ENCODE data around the gene TRPV4.

The TRPV4 gene

DNA sequence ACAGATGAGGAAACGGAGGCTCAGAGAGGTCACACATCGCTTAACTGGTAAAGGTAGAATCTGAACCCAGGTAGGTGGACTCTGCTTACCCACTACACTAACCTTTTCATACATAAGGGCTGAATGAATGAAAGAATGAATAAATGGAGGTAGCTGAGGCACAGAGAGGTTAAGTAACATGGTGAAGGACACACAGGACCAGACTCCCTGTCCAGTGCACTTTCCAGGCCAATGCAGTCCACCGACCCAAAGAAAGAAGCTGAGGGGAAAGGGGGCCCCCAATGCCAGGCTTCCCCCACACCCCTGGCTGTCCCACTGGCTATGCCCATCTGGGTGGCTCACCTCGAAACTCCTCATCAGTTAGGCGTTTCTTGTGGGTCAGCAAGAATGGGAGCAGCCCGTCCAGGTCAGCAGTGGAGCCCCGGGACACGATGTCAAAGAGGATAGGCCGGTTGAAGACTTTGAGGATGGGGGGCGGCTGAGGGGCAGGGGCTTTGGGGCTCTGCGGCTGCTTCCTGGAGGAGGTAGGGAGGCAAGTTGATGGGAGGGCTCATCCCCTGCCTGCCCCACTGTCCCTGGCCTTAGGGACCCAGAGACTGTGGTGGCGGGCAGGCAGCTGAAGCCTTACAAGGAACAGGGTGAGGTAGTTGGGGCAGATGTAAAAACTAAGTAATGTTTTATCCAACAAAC lies 25.1 kb downstream of the TRPV4 start:
- no peak for DNase-seq (ENCODE audit: low read depth)

DNA sequence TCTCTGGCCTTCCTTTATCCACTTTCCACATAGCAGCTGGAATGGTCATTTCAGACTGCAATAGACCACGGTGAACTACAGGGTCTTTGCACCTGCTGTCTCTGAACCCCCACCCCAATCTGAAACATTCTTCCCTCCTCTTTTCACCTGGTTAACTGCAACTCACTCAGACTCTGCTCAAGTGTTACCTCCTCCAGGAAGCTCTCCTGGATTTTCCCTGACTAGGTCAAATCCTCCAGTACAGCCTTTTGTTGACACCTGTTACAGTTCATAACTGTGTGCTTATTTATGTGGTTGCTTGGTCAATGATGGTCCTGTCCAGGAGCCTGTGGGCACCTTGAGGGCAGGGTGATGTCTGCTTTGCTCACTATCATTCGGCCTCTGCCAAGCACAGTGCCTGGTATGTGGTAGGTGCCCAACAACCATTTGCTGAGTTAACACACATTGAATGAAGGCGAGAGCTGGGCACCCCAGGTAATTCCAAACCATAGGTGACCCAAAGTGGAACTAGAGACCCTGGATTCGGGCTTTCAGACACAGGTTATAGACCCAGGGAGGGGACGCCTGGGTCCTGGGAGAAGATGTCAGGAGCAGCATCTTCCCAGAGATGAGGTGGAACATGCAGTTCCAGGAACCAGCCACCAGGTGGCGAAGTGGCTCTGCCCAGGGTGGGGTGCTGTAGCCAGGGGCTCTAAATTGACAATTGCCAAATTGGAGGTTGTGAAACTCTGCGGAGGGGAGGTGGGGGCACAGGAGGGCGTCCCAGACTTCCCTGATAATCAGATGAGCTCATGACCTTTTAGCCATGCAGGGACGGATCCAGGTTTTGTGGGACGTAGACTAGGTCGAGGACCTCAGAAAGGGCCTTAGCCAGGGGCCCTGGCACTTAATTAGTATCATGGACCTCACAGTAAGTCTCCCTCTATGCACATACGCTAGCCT lies 28.1 kb downstream of the TRPV4 start:
- DNase-seq (ENCODE audit: low read depth), result no peak

DNA sequence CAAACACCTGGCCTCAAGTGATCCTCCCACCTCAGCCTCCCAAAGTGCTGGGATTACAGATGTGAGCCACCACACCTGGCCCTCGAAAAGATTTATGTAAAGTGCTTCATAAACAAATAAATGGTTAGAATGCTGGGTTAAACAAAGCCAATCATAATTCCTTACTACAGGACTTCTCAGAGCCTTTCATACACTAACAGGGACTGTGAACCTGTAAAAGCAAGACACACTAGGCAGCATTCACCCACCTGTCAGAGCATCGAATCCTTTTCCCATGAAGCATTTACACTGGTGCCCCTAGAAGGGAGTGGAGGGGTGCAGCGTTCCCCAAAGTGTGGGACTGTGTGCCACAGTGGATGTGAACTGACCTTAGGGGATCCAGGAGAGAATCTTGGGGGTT lies 29.5 kb downstream of the TRPV4 start:
- DNase-seq (ENCODE audit: low read depth), result no peak

DNA sequence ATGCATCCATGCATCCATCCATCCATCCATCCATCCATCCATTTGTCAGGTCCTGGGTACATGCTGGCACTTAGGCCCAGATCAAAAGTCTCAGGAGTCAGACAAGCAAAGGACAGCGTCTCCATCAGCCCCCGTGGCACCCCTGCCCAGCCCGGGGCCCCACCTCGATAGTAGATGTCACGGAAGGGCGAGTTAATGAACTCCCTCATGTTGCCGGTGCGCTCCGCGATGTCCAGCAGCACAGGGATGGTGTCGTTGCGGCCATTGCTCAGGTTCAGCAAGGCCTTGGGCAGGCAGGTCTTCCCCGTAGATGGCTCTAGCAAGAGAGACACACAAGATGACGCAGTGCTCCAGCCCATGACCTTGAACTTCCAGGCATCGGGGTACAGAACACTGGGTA lies 30.4 kb downstream of the TRPV4 start:
- no peak for DNase-seq (ENCODE audit: low read depth)

DNA sequence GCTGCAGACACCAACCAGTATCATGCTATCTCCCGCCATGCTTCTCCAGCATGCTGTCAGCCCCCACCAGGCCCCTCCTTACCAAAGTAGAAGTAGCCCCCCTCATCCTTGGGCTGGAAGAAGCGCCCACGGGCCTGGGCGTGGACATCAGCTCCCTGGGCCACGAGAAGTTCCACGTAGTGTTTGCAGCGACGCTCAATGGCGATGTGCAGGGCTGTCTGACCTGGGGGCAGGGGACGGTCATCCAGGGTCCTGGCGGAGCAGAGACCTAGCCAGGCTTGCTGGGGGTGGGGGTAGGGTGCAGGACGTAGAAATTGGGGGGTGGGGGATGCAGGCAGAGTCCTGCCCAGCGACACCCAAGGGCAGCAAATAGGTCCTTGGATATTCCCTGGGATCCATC lies 32.7 kb downstream of the TRPV4 start:
- no peak for DNase-seq (ENCODE audit: low read depth)

DNA sequence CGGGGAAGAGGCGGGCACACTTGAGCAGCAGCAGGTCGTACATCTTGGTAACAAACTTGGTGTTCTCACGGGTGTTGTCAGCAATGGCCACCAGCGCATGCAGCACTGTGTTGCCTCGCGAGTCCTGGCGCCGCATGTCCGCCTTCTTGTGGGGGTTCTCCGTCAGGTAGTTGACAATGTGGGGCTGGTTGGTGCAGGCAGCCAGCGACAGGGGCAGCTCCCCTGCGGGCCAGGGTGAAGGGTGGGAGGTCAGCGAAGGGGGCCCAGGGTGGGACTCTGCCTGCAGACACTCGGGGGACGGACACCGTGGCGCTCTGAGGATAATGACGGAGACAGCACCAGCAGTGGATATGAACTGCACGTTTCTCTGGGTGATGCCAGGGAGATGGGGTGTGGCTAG lies 34.5 kb downstream of the TRPV4 start:
- DNase-seq (ENCODE audit: low read depth), result no peak

DNA sequence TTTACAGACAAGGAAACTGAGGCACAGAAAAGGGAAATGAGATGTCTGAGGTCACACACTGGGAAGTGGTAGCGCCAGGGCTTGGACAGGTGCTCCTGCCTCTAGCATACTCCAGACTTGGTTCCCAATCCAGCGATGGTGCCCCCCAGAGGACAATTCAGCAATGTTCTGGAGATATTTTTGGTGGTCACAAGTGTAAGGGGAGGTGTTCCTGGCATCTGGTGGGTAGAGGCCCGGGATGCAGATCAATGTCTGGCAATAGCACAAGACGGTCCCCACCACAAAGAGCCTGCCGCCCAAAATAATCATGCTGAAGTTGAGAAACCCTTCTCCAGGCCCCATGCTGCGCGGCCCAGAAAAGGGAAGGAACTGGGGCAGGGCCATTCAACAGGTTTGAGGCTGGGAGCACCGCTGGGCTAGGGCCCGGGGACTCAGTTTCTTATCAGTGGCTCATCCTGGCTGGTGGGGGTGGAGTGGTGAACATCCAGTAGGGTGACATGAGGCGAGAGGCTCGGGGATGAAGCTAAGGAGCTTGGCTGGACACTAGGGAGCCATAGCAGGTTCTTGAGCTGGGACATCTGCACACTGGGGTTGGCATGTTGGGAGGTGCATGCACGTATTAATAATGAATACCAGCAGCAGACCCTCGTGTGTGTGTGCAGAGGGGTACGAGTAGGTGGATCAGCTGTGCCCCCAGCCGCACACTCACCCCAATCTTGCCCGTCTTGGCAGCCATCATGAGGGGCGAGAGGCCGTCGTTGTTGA lies 35.1 kb downstream of the TRPV4 start:
- DNase-seq (ENCODE audit: low read depth), result no peak

DNA sequence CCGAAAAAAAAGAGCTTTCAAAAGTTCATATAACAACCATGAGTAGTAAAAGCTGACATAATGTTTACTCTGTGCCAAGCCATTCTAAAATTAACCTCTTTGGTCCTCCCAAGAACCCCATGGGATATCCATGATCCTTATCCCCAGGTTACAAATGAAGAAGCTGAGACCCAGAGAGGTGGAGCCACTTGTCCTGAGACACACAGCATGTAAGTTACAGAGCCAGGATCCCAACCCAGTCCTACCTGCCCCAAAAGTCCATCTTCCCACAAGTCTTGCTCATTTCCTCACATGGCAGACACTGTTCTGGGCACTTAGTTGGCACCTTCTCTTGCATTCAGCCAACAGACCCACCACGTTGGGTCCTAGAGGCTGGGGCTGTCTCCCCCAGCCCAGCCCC lies 37.1 kb downstream of the TRPV4 start:
- DNase-seq (ENCODE audit: low read depth), result no peak

DNA sequence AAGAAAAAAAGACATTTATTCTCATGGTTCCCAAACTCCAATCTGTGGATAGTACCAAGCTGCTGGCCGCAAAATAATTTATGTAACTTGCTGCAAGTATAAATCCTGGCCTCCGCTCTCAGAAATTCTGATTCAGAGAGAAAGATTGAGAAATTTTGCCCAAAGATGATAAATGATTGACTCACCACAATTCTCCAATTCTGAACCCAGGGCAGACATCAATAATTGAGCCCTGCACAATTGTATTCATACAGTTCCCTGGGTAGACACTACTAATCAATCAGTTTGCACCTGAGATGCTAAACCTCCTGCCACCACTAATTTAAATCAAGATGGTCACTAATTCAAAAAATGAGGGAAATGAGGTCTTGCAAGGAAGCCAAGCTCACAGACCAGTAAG lies 38.2 kb downstream of the TRPV4 start:
- no peak for DNase-seq (ENCODE audit: low read depth)

DNA sequence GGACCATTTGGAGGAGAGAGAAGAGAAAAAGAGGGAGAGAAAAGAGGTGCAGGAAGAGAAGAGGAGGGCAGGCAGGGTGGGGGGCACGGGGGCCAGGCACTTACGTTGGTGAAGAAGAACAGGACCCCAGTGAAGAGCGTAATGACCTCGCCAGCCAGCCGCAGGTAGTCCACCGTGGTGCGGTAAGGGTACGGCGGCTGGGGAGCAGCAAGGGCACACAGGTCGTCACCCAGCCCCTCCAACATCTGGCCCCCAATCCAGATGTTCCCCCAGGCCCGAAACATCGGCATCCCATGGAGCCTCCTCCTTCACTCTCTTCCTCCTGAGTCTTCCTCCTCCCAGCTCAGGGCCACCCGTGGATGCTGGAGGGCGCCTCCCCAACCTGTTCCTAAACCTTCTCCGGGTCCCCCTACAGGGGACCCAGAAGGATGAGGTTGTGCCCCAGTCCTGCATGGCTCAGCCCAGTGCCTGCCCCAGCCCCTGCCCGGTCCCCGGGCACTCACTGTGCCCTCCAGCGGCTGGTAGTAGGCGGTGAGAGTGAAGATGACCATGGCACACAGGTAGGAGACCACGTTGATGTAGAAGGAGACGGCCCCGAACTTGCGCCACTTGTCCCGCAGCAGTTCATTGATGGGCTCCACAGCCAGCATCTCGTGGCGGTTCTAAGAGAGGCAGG lies 39.2 kb downstream of the TRPV4 start:
- no peak for DNase-seq (ENCODE audit: low read depth)

DNA sequence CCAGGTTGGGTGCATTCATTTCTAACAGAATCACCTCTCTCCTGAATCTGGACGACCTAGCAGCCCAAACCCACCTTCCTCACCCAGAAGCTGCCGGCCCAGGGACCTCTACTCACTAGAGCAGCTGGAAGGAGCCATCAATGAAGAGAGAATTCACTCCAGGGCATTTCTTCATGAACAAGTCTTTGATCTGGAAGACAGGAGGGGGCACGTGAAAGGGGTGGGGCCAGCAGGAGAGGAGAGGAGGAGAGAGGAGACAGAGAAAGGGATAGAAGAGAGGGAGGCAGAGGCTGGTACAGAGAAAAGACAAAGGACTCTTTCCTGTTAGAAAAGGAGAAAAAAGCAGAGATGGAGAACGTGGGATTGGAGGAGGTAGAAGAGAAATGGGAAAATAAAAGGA lies 39.8 kb downstream of the TRPV4 start:
- DNase-seq (ENCODE audit: low read depth), result no peak

DNA sequence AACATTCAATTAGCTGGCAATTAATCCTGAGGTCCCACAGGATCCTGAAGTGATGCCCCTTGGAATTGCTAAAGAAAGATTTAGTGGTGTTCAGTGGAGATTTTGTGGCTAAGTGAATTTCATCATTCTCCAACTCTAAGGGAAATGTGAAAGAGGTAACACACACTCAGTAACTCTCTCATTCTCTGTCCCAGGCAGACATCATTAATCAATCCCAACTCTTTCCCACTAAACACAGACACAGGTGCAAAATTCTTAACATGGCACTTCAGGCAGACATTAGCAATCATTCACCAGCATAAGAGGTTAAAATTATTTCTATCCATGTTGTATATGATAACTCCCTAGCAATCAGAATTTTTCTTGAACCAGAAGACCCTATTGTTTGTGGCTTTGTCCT lies 40.2 kb downstream of the TRPV4 start:
- DNase-seq (ENCODE audit: low read depth), result no peak

DNA sequence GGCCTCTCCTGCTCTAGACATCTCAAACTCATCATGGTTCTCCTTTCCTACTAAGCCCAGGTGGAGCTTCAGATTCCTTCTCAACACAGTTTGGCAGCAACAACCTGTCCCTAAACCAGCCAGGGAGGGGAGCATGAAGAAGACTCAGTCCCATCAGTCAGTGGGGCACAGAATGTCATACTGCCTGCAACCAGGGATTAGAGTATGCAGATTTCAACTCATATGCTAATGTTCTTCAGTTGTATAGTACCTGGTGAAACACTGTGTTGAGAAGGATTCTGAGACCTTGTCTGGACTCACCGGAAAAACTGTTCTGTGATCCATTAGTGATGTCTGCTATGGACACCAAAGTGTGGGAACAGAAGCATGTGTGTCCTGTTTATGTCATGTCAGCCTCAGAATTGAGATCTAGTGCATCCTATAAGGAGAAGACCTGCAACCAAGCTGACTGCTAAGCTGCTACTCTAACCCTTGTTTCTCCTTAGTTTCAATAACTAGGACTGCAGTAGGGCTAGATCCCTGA lies 43.6 kb downstream of the TRPV4 start:
- no peak for DNase-seq (ENCODE audit: low read depth)

DNA sequence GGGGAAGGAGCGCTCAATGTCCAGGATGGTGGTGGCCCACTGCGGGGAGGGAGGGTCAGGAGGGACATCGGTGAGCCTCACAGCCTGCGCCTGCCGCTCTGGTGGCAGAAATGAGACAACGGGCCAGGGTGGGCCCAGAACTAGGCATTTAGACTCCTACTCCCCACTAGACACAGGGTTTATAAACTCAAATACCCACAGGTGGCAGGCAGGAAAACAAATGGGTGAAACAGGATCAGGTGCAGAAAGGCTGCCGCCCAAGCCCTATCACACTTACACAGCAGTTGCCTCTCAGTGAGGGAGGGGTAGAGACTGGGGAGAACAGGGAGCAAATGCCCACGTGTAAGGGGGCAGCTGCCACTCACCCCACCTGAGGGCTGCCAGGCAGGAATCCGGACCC lies 46.4 kb downstream of the TRPV4 start:
- no peak for DNase-seq (ENCODE audit: low read depth)

DNA sequence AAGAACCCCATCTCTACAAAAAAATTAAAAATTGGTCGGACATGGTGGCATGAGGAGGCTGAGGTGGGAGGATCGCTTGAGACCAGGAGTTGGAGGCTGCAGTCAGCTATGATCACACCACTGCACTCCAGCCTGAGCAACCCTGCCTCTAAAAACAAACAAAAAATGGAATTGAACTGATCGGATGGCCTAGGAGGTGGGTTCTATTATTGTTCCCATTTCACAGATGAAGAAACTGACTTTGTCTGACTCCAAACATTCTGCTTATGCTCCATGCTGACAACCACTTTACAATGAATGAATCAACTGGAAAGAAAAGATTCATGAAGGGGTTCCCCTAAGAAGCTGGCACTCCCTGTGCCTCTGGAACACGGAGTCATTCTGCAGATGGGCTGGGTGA lies 47.3 kb downstream of the TRPV4 start:
- no peak for DNase-seq (ENCODE audit: low read depth)

DNA sequence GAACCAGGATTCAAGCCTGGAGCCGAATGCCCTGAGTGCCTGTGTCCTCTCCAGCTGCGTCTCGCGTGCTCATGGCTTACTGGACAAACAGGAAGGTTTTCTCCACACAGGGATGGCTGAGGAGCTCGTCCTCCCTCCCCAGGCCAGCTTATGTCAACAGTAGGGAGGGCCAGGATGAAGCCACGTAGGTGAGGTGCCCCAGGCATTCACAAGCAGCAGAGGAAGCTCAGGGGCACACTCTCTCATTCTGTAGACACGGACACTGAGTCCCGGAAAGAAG lies 49.3 kb downstream of the TRPV4 start:
- DNase-seq (ENCODE audit: low read depth), result no peak

DNA sequence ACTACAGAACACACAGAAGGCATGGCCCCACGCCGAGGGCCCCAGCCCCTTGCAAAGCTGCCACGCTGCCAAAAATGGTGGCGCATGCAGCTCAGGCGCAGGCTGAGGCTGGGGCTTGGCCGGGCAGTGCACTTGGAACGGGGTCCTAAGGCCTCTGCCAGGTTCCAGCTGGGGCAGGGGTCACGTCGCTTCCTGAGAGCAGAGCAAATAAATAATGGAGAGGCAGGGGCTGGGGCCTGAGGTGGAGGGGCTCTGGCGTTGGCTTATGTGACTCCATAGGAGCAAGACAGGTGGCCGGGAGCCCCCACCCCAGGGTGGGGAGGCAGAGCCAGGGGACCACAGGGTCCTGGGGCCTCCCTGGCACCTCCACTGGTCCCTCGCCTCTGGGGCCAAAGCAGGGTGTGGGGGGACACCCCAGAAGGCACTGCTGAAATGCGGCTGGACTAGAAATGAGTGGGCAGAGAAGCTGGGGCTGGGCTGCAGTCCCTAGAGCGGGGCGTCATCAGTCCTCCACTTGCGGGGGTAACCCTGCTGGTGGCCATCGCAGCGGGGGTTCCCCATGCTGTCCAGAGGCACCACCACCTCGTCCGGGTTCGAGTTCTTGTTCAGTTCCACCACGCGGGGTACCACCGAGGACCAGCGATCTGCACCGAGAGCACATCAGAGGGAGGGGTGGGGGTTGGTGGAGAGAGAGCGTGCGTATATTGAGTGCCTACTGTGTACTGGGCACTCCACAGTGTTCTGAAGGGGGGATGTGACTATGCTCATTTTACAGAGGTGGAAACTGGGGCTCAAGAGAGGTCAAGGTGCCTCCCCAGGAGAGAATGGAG lies 49.8 kb downstream of the TRPV4 start:
- no peak for DNase-seq (ENCODE audit: low read depth)

DNA sequence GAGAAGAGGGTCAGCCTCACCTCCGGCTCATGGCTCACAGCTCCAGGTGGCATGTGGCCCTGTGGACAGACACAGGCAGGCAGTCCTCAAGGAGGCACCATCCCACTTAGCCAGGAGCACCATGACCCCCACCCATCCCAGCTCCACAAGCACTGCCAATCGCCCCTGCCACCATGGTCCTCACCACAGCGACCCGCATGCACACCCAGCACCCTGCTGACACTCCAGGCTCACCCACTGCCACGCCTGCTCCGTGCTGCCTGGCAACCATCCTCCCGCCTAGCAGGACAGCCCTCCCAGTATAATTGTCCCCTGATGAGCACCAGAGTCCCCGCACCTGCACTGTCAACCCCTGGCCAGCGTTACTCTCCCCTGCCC lies 50.9 kb downstream of the TRPV4 start:
- no peak for DNase-seq (ENCODE audit: low read depth)

DNA sequence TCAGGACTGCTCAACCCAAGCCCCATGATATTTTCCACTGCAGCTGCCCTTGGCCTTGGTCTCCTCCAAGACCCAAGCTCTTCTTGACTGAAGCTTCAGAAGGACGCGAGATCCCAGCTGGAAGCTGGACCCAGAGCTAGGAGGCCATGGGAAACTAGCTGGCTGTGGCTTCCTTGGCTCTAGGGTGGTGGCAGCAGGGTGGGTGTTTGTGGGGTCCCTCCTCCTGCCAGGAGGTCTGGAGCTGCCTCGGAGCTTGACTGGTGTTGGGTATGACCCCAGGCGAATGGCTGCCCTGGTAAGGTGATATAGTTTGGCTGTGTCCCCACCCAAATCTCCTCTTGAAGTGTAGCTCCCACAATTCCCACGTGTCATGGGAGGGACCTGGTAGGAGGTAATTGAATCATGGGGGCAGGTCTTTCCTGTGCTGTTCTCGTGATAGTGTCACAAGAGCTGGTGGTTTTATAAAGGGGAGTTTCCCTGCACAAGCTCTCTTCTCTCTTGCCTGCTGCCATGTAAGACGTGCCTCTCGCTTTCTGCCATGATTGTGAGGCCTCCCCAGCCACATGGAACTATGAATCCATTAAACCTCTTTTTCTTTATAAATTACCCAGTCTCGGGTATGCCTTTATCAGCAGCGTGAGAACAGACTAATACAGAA lies 51.4 kb downstream of the TRPV4 start:
- no peak for DNase-seq (ENCODE audit: low read depth)

DNA sequence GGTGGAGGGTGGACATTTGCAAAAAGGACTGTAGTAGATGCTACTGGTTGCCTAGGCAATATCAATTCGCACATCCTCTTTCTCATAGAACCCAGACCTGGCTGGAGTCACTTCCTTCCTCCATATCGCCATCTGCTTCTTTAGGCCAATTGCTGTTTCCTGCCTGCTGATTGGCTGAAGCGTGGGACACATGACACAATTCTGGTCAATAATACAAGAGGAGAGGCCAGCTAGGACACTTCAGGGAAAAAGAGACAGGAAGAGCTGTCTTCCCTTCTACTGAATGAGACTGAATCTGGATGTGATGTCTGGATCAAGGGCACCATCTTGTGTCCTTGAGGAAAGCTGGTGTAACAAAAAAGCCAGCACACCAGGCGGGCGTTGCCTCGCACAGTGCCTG lies 53.8 kb downstream of the TRPV4 start:
- no peak for DNase-seq (ENCODE audit: low read depth)

DNA sequence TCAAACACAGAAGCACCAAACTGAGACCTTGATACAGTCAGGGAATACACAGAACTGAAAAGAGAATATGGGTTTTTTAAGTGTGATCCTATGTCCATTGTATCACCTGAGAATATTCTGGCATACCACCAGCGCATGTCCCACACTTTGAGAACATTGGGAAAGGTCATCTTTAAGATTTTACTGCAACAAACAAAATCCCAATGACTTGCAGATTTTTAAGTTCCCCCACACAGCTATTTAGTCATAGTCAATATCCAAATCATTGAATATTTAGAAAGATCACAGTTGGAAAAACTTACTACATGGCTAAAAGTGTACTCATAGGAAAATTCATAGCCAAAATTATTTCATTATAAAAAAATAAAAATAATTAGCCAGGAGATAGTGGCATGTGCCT lies 54.5 kb downstream of the TRPV4 start:
- no peak for DNase-seq (ENCODE audit: low read depth)
